Testis (tissue), 3 donors: ENCODE results near the gene ELMO1. TPM values are rescaled to one million over a fixed set of nuclear protein-coding genes. Genes with fewer than 3 reads are reported as not detected.

ENCODE experiments used
- DNase-seq: peaks from one replicate; pipeline ENCODE4 v3.0.0-alpha.2; 2019
- H3K27ac ChIP-seq, 2 donors: fragments of 200-600 bp; sonication (generic); one replicate each; pipeline ENCODE4 v1.5.1; 2019
- H3K27me3 ChIP-seq: fragments of 200-600 bp; sonication (generic); one replicate; pipeline ENCODE4 v1.5.1; 2019
- H3K36me3 ChIP-seq: fragments of 200-600 bp; sonication (generic); one replicate; pipeline ENCODE4 v1.5.1; 2017; ENCODE audit warnings: low read depth; ENCODE audit errors: missing control alignments
- H3K4me1 ChIP-seq: fragments of 200-600 bp; sonication (generic); one replicate; pipeline ENCODE4 v1.5.1; 2019
- H3K4me3 ChIP-seq, 2 donors: fragments of 200-600 bp; sonication (generic); one replicate each; pipeline ENCODE4 v1.5.1; 2017 to 2019
- H3K9me3 ChIP-seq: fragments of 200-600 bp; sonication (generic); one replicate; pipeline ENCODE4 v1.5.1; 2017
- CTCF ChIP-seq, 3 experiments: fragments of 450-650 bp in 2 of 3; fragments of 200-600 bp in 1 of 3; sonication (generic) in 1 of 3; IDR thresholded peaks; one replicate each; pipeline ENCODE4 v1.5.1; 2016 to 2019; ENCODE audit warnings: antibody characterized with exemption in 3 of 3, mild to moderate bottlenecking in 2 of 3, moderate library complexity in 1 of 3
- POLR2A ChIP-seq: fragments of 450-650 bp; IDR thresholded peaks from one replicate; pipeline ENCODE4 v1.6.1; 2017; ENCODE audit warnings: antibody characterized with exemption, mild to moderate bottlenecking, moderate library complexity
- WGBS, 2 donors: methylation state at CpG; one replicate each; pipeline ENCODE4 v1.1.5; 2018; 5-methylcytosine and 5-hydroxymethylcytosine counted together
- intact Hi-C: fragments of 100-400 bp; cut with DNase I; formaldehyde crosslinking; loops from one replicate; pipeline ENCODE4 v1.15.1; 2023; ENCODE audit warnings: low total_unique reads
- polyA plus RNA-seq: library from polyadenylated mRNA; stranded (reverse); fragments of 350-450 nt; fragmentation: Illumina TruSeq; extraction: RNeasy Lipid Tissue Mini Kit (QIAGEN cat#74804); gene quantifications from one replicate; pipeline ENCODE4 v1.2.3, GENCODE V29; 2014; ENCODE audit warnings: low read depth, low replicate concordance; ENCODE audit not compliant: insufficient read depth
- total RNA-seq, 2 donors: library from RNA; depleted of rRNA; stranded (reverse); fragments of >200 nt; gene quantifications; one replicate each; pipeline ENCODE4 v1.2.3, GENCODE V29; 2016

Gene ELMO1
- total and polyA plus RNA-seq, 3 donors from 2014 or later: 12.9 to 47.2 (median 36.5) TPM

- H3K27me3 ChIP-seq: no peaks in the 10 kb centered on the region
- intact Hi-C loops: no loop called here
- peaks cover 3% of the 10 kb centered on the region for H3K4me1 ChIP-seq
- no peaks in the 10 kb centered on the region for H3K36me3 ChIP-seq
- no peak for DNase-seq
- TF ChIP-seq CTCF (IDR thresholded peaks at IDR 0.05) (no peak), POLR2A (no peak)
- H3K9me3 ChIP-seq: no peaks in the 10 kb centered on the region
- 66 to 77% methylated on average over 11 of the region's 11 CpGs for WGBS, 2 donors
- no peak overlapping the region for H3K4me3 ChIP-seq
- H3K27ac ChIP-seq: no peak overlapping the region
These were observed 339.5 kb downstream of the ELMO1 start for GRCh38 chr7:37109016-37109683.

- H3K4me1 ChIP-seq: peaks cover 3% of the 10 kb centered on the region
- 93 to 100% methylated on average over 1 of the region's 1 CpG for WGBS, 2 donors
- H3K27ac ChIP-seq: no peak overlapping the region
- TF ChIP-seq CTCF (IDR thresholded peaks at IDR 0.05): no peak
- no peak for TF ChIP-seq POLR2A
- no peaks in the 10 kb centered on the region for H3K36me3 ChIP-seq
- intact Hi-C loops: no loop called here
- no peak overlapping the region for H3K4me3 ChIP-seq
- no peak for DNase-seq
- no peaks in the 10 kb centered on the region for H3K27me3 ChIP-seq
- no peaks in the 10 kb centered on the region for H3K9me3 ChIP-seq
These were observed 340.0 kb downstream of the ELMO1 start for GRCh38 chr7:37108615-37109014.

- WGBS, 2 donors: 83 to 93% methylated on average over 4 of the region's 4 CpGs
- Histone ChIP-seq H3K4me3 (no peak overlapping the region), H3K4me1 (peaks cover 3% of the 10 kb centered on the region), H3K27me3 (no peaks in the 10 kb centered on the region), H3K36me3 (no peaks in the 10 kb centered on the region), H3K27ac (no peak overlapping the region), H3K9me3 (no peaks in the 10 kb centered on the region)
- DNase-seq: no peak
- intact Hi-C loops: no loop called here
- TF ChIP-seq CTCF (IDR thresholded peaks at IDR 0.05) (no peak), POLR2A (no peak)
These were observed 341.5 kb downstream of the ELMO1 start for GRCh38 chr7:37107047-37107750.

GRCh38 chr7:37105762-37106161 lies 342.9 kb downstream of the ELMO1 start:
- H3K9me3 ChIP-seq: no peaks in the 10 kb centered on the region
- no peak for TF ChIP-seq CTCF (IDR thresholded peaks at IDR 0.05)
- TF ChIP-seq POLR2A: no peak
- no peaks in the 10 kb centered on the region for H3K36me3 ChIP-seq
- no peak overlapping the region for H3K4me3 ChIP-seq
- peaks cover 6% of the 10 kb centered on the region for H3K4me1 ChIP-seq
- intact Hi-C loops: no loop called here
- H3K27me3 ChIP-seq: no peaks in the 10 kb centered on the region
- no peak for DNase-seq
- 95% methylated on average over 4 of the region's 4 CpGs for WGBS, 2 donors
- H3K27ac ChIP-seq: no peak overlapping the region
